ENCODE data around the gene ADAMTSL4. TPM values are rescaled to one million over a fixed set of nuclear protein-coding genes. Genes with fewer than 3 reads are reported as not detected.
A peak's percentile ranks its signal among the peaks of the same experiment; 100 is the strongest.

The ADAMTSL4 gene
- 48.2 TPM for total RNA-seq

GRCh38 chr1:150548632-150549495 is at the start of gene ADAMTSL4:
Gene ADAMTSL4, plus strand, starts transcription at chr1:150549408. Its CDS starts 2,881 bp downstream, at chr1:150552289.
- no peak for DNase-seq (ENCODE audit: low spot score)

GRCh38 chr1:150505431-150505830 is 43.8 kb upstream of the ADAMTSL4 start:
- no peak for DNase-seq (ENCODE audit: low spot score)

GRCh38 chr1:150507912-150508864 is 41.0 kb upstream of the ADAMTSL4 start, which contains the start of gene ECM1:
Gene ECM1, plus strand, starts transcription at chr1:150508109. Its CDS starts 101 bp downstream, at chr1:150508210.
- DNase-seq (ENCODE audit: low spot score): no peak

GRCh38 chr1:150508982-150509381 is 40.2 kb upstream of the ADAMTSL4 start:
- no peak for DNase-seq (ENCODE audit: low spot score)

GRCh38 chr1:150511551-150511950 is 37.7 kb upstream of the ADAMTSL4 start:
- DNase-seq (ENCODE audit: low spot score): no peak

GRCh38 chr1:150511985-150512660 is 37.1 kb upstream of the ADAMTSL4 start:
- DNase-seq (ENCODE audit: low spot score): no peak

- no peak for DNase-seq (ENCODE audit: low spot score)
Measured at GRCh38 chr1:150512846-150513245, 36.4 kb upstream of the ADAMTSL4 start.

GRCh38 chr1:150513351-150513791 is 35.8 kb upstream of the ADAMTSL4 start:
- no peak for DNase-seq (ENCODE audit: low spot score)

GRCh38 chr1:150514260-150514659 is 34.9 kb upstream of the ADAMTSL4 start:
- DNase-seq (ENCODE audit: low spot score): no peak

GRCh38 chr1:150514913-150515327 is 34.3 kb upstream of the ADAMTSL4 start:
- no peak for DNase-seq (ENCODE audit: low spot score)

- peak; percentile 94 for DNase-seq (ENCODE audit: low spot score)
Measured at GRCh38 chr1:150515328-150516049, 33.7 kb upstream of the ADAMTSL4 start, which contains the start of gene FALEC. Gene FALEC, plus strand, starts transcription at chr1:150515752.

GRCh38 chr1:150516050-150516591 is 33.1 kb upstream of the ADAMTSL4 start:
- DNase-seq (ENCODE audit: low spot score): no peak

GRCh38 chr1:150516616-150517015 is 32.6 kb upstream of the ADAMTSL4 start:
- no peak for DNase-seq (ENCODE audit: low spot score)

- DNase-seq (ENCODE audit: low spot score): no peak
Measured at GRCh38 chr1:150521196-150521968, 27.8 kb upstream of the ADAMTSL4 start.

- DNase-seq (ENCODE audit: low spot score): no peak
Measured at GRCh38 chr1:150525348-150525747, 23.9 kb upstream of the ADAMTSL4 start.

- no peak for DNase-seq (ENCODE audit: low spot score)
Measured at GRCh38 chr1:150528196-150528595, 21.0 kb upstream of the ADAMTSL4 start.

GRCh38 chr1:150529017-150529416 is 20.2 kb upstream of the ADAMTSL4 start:
- DNase-seq (ENCODE audit: low spot score): no peak

- no peak for DNase-seq (ENCODE audit: low spot score)
Measured at GRCh38 chr1:150530491-150531159, 18.6 kb upstream of the ADAMTSL4 start.

GRCh38 chr1:150532860-150533259 is 16.3 kb upstream of the ADAMTSL4 start:
- DNase-seq (ENCODE audit: low spot score): no peak

All from ureter (tissue), 1 donor.